SJCRH30 (cell line): ENCODE results near the gene PVR. TPM values are rescaled to one million over a fixed set of nuclear protein-coding genes. Genes with fewer than 3 reads are reported as not detected.
A peak's percentile ranks its signal among the peaks of the same experiment; 100 is the strongest.

Experiments used
- DNase-seq, 2 experiments: peaks; one replicate each; pipeline ENCODE4 v3.0.0-alpha.2; 2015 to 2020
- H3K27ac ChIP-seq: fragments of 250-450 bp; sonication (Bioruptor Pico); 2 replicates; pipeline ENCODE4 v1.5.1; 2020; ENCODE audit warnings: mild to moderate bottlenecking, moderate library complexity
- H3K27me3 ChIP-seq: fragments of 250-450 bp; sonication (Bioruptor Pico); 2 replicates; pipeline ENCODE4 v1.5.1; 2020; ENCODE audit warnings: mild to moderate bottlenecking, moderate library complexity
- H3K36me3 ChIP-seq: fragments of 250-450 bp; sonication (Bioruptor Pico); 2 replicates; pipeline ENCODE4 v1.5.1; 2020; ENCODE audit warnings: mild to moderate bottlenecking, moderate library complexity
- H3K4me1 ChIP-seq: fragments of 250-450 bp; sonication (Bioruptor Pico); 2 replicates; pipeline ENCODE4 v1.5.1; 2020; ENCODE audit warnings: mild to moderate bottlenecking, moderate library complexity
- H3K4me3 ChIP-seq: fragments of 250-450 bp; sonication (Bioruptor Pico); 2 replicates; pipeline ENCODE4 v1.5.1; 2020; ENCODE audit warnings: mild to moderate bottlenecking, moderate library complexity
- H3K9me3 ChIP-seq: fragments of 250-450 bp; sonication (Bioruptor Pico); replicated peaks from 2 replicates; pipeline ENCODE4 v1.5.1; 2020; ENCODE audit warnings: mild to moderate bottlenecking, moderate library complexity
- total RNA-seq: library from RNA; depleted of rRNA; stranded (reverse); fragments of >200 nt; shearing (Covaris generic); gene quantifications from 2 replicates; pipeline ENCODE4 v1.2.3, GENCODE V29; 2014

The PVR gene
- total RNA-seq, 1 experiment from 2014 or later, result 45.4 TPM

- no peak overlapping the region for H3K27ac ChIP-seq
- no peaks in the 10 kb centered on the region for H3K4me1 ChIP-seq
Observed at GRCh38 chr19:44646049-44646416, 2.3 kb downstream of the PVR start.

GRCh38 chr19:44647144-44647543 lies 3.4 kb downstream of the PVR start:
- no peak overlapping the region for H3K4me3 ChIP-seq
- no peak for DNase-seq
- H3K27ac ChIP-seq, result no peak overlapping the region
- no peaks in the 10 kb centered on the region for H3K27me3 ChIP-seq
- no peaks in the 10 kb centered on the region for H3K9me3 ChIP-seq
- H3K36me3 ChIP-seq, result peaks cover 37% of the 10 kb centered on the region
- H3K4me1 ChIP-seq, result no peaks in the 10 kb centered on the region

More at GRCh38 chr19:44646049-44646416, 2.3 kb downstream of the PVR start:
- Histone ChIP-seq H3K36me3 (peaks cover 29% of the 10 kb centered on the region), H3K4me3 (no peak overlapping the region), H3K9me3 (no peaks in the 10 kb centered on the region), H3K27me3 (no peaks in the 10 kb centered on the region)
- no peak for DNase-seq

DNA sequence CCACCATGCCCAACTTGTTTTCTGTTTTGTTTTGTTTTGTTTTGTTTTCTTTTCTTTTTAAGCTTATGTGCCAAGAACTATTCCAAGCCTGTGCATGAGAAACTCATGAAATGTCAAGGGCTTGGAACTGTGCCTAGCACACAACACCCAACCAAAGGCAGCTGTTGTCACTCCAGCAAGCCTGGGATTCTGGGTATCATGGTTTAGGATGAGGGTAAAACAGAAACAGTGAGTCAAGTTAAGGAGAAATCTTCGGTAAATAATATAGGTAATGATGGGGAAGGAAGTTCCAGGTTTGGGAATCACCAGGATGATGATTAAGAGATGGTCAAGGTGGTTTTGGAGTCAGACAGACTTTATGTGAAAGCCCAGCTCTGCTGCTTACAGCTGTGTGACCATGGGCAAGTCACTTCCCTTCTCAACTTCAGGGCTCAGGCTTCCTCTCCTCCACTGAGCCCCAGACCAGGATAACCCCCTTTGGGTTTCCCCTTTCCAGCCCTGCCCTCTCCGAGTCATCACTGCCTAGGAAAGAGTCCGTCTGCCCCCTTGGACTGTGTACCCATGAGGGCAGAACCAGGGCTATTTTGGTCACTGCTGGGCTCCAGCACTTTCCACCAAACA lies 5.0 kb downstream of the PVR start:
- H3K9me3 ChIP-seq, result no peaks in the 10 kb centered on the region
- no peaks in the 10 kb centered on the region for H3K27me3 ChIP-seq
- DNase-seq, result no peak
- H3K27ac ChIP-seq, result no peak overlapping the region
- H3K4me3 ChIP-seq, result no peak overlapping the region
- no peaks in the 10 kb centered on the region for H3K4me1 ChIP-seq
- H3K36me3 ChIP-seq, result peaks cover 41% of the 10 kb centered on the region

- no peak overlapping the region for H3K27ac ChIP-seq
- no peaks in the 10 kb centered on the region for H3K9me3 ChIP-seq
- H3K27me3 ChIP-seq, result no peaks in the 10 kb centered on the region
- H3K36me3 ChIP-seq, result peaks cover 42% of the 10 kb centered on the region
- no peaks in the 10 kb centered on the region for H3K4me1 ChIP-seq
- no peak overlapping the region for H3K4me3 ChIP-seq
- no peak for DNase-seq
Observed at GRCh38 chr19:44649578-44650145, 6.0 kb downstream of the PVR start.

DNA sequence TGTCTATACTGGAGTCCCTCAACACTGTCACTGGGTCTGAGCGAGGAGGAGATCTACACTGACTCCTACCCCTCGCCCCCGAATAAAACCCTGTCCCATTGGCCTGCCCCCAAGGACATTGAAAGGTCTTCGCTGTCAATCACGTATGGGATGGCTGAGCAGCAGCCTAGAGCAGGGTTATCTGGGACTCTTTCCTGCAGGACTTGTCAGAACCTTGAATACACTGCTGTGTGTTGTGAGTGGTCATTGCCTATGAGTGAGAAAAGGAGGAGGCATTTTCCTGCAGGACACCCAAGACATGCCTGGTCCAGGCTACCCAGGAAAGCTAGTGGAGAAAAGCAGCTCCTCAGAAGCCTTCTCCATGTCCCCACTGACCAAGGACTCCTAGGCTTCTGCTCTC lies 9.6 kb downstream of the PVR start:
- no peak for DNase-seq
- Histone ChIP-seq H3K9me3 (no peaks in the 10 kb centered on the region), H3K36me3 (peaks cover 63% of the 10 kb centered on the region), H3K4me3 (no peak overlapping the region), H3K4me1 (no peaks in the 10 kb centered on the region), H3K27ac (no peak overlapping the region), H3K27me3 (no peaks in the 10 kb centered on the region)

DNA sequence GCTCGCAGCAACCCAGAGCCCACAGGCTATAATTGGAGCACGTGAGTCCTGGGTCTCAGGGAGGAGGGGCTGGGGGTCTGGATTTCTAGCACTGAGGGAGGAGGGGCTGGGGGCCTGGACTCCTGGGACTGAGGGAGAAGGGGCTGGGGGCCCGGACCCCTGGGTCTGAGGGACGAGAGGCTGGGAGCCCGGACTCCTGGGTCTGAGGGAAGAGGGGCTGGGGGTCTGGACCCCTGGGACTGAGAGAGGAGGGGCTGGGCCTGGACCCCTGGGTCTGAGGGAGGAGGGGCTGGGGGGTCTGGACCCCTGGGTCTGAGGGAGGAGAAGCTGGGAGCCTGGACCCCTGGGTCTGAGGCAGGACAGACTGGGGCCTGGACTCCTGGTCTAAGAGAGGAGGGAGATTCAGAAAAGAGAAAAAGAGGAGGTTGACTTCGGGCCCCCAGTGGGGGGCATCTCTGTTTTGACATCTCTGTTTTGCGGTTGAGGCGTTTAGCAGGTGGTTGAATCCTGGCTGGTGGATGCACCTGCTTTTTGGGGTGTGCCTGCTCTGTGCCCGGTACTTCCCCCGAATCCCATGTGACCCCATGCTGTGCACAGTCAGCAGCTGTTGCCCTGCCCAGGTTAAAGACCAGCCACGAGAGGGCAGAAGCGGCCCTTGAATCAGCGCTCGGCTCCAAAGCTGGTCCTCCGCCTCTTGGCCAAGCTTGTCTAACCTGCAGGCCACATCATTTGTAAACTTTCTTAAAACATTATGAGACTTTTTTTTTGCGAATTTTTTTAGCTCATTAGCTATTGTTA lies 10.5 kb downstream of the PVR start:
- no peaks in the 10 kb centered on the region for H3K4me1 ChIP-seq
- H3K9me3 ChIP-seq, result no peaks in the 10 kb centered on the region
- peak; percentile 89 to 90 for DNase-seq
- no peaks in the 10 kb centered on the region for H3K27me3 ChIP-seq
- peaks cover 63% of the 10 kb centered on the region for H3K36me3 ChIP-seq
- H3K4me3 ChIP-seq, result no peak overlapping the region
- no peak overlapping the region for H3K27ac ChIP-seq

- peaks cover 67% of the 10 kb centered on the region for H3K36me3 ChIP-seq
Observed at GRCh38 chr19:44657211-44657921, 13.7 kb downstream of the PVR start.

GRCh38 chr19:44658069-44658733 lies 14.5 kb downstream of the PVR start:
- Histone ChIP-seq H3K9me3 (no peaks in the 10 kb centered on the region), H3K4me1 (peaks cover 6% of the 10 kb centered on the region), H3K36me3 (peaks cover 64% of the 10 kb centered on the region), H3K27ac (no peak overlapping the region), H3K4me3 (no peak overlapping the region), H3K27me3 (no peaks in the 10 kb centered on the region)
- DNase-seq, result peak in 1 of 2 experiments; percentile 36

More at GRCh38 chr19:44657211-44657921, 13.7 kb downstream of the PVR start:
- peak; percentile 64 to 71 for DNase-seq
- Histone ChIP-seq H3K9me3 (no peaks in the 10 kb centered on the region), H3K4me1 (peaks cover 2% of the 10 kb centered on the region; the same call in 1 of the 2 replicates), H3K27ac (no peak overlapping the region), H3K27me3 (no peaks in the 10 kb centered on the region), H3K4me3 (no peak overlapping the region)

DNA sequence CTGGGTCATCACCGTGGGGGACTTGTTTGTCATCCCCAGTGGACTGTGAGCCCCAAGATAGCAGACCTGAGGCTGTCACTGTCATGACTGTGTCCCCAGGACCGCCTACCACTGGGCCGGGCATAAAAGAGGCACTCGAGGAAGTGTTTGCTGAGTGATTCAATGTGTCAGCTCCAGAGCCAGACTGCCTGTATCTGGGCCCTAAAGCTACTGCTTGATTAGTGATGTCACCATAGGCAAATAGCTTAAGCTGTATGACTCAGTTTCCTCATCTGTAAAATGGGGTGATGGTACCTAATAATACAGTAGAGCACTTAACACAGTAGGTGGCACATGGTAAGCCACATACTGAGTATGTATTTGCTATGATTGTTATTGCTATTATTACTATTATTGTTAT lies 16.4 kb downstream of the PVR start:
- Histone ChIP-seq H3K4me3 (no peak overlapping the region), H3K27me3 (no peaks in the 10 kb centered on the region), H3K27ac (no peak overlapping the region), H3K4me1 (peaks cover 14% of the 10 kb centered on the region), H3K36me3 (peaks cover 63% of the 10 kb centered on the region), H3K9me3 (no peaks in the 10 kb centered on the region)
- no peak for DNase-seq

GRCh38 chr19:44661205-44661604 lies 17.5 kb downstream of the PVR start:
- no peak for DNase-seq
- H3K36me3 ChIP-seq, result peaks cover 54% of the 10 kb centered on the region
- peaks cover 14% of the 10 kb centered on the region for H3K4me1 ChIP-seq
- no peak overlapping the region for H3K27ac ChIP-seq
- no peaks in the 10 kb centered on the region for H3K27me3 ChIP-seq
- H3K9me3 ChIP-seq, result no peaks in the 10 kb centered on the region
- no peak overlapping the region for H3K4me3 ChIP-seq

DNA sequence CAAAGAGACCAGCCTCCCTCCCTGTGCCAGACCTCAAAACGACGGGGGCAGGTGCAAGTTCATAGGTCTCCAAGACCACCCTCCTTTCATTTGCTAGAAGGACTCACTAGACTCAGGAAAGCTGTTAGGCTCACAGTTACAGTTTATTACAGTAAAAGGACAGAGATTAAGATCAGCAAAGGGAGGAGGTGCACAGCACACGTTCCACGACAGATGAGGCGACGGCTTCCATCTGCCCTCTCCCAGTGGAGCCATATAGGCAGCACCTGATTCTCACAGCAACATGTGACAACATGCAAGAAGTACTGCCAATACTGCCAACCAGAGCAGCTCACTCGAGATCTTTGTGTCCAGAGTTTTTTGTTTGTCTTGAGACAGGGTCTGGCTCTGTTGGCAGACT lies 18.2 kb downstream of the PVR start:
- H3K27ac ChIP-seq, result no peak overlapping the region
- no peak overlapping the region for H3K4me3 ChIP-seq
- H3K36me3 ChIP-seq, result peaks cover 49% of the 10 kb centered on the region
- no peaks in the 10 kb centered on the region for H3K27me3 ChIP-seq
- peak in 1 of 2 experiments; percentile 22 for DNase-seq
- H3K4me1 ChIP-seq, result peaks cover 14% of the 10 kb centered on the region
- H3K9me3 ChIP-seq, result no peaks in the 10 kb centered on the region

GRCh38 chr19:44662691-44663385 lies 19.1 kb downstream of the PVR start:
- peak; percentile 88 to 91 for DNase-seq
- Histone ChIP-seq H3K36me3 (peaks cover 42% of the 10 kb centered on the region), H3K27ac (peak overlapping the region; percentile 19; the same call in 1 of the 2 replicates)

GRCh38 chr19:44663996-44664395 lies 20.3 kb downstream of the PVR start:
- DNase-seq, result no peak
- Histone ChIP-seq H3K27ac (no peak overlapping the region), H3K4me3 (no peak overlapping the region), H3K4me1 (peaks cover 14% of the 10 kb centered on the region), H3K36me3 (peaks cover 34% of the 10 kb centered on the region), H3K27me3 (no peaks in the 10 kb centered on the region), H3K9me3 (no peaks in the 10 kb centered on the region)

More at GRCh38 chr19:44662691-44663385, 19.1 kb downstream of the PVR start:
- Histone ChIP-seq H3K27me3 (no peaks in the 10 kb centered on the region), H3K9me3 (no peaks in the 10 kb centered on the region), H3K4me3 (no peak overlapping the region), H3K4me1 (peaks cover 14% of the 10 kb centered on the region)

DNA sequence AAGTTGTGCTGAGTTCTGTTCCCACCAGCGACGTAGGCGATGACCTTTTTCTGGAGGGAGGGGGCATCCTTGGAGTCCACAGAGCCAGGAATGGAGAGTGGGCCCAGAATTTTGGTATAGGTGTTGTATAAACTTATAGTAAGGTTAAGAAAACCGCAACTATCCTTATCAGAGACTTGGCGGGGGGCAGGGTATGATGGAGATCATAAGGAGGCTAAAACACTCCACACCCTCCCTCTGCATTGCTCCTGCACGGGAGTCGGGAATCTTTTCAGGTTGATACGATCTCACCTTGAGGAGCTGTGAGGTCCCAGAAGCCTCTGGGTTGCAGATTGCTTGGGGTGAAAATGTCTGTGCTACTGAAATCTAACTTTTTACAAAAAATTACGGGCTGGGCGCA lies 21.3 kb downstream of the PVR start:
- no peak overlapping the region for H3K4me3 ChIP-seq
- H3K27me3 ChIP-seq, result no peaks in the 10 kb centered on the region
- no peak overlapping the region for H3K27ac ChIP-seq
- peaks cover 14% of the 10 kb centered on the region for H3K4me1 ChIP-seq
- no peaks in the 10 kb centered on the region for H3K9me3 ChIP-seq
- no peak for DNase-seq
- H3K36me3 ChIP-seq, result peaks cover 25% of the 10 kb centered on the region
